ENCODE data around the gene TFDP2. TPM values are rescaled to one million over a fixed set of nuclear protein-coding genes. Genes with fewer than 3 reads are reported as not detected.
A peak's percentile ranks its signal among the peaks of the same experiment; 100 is the strongest.

Gene TFDP2
- total and polyA plus RNA-seq, 9 of the 15 experiments (the other 6 are each of a cell fraction or from before 2014, with no cell fraction given): 95.6 to 179 (median 126) TPM

- TF ChIP-seq, protein P1, sequence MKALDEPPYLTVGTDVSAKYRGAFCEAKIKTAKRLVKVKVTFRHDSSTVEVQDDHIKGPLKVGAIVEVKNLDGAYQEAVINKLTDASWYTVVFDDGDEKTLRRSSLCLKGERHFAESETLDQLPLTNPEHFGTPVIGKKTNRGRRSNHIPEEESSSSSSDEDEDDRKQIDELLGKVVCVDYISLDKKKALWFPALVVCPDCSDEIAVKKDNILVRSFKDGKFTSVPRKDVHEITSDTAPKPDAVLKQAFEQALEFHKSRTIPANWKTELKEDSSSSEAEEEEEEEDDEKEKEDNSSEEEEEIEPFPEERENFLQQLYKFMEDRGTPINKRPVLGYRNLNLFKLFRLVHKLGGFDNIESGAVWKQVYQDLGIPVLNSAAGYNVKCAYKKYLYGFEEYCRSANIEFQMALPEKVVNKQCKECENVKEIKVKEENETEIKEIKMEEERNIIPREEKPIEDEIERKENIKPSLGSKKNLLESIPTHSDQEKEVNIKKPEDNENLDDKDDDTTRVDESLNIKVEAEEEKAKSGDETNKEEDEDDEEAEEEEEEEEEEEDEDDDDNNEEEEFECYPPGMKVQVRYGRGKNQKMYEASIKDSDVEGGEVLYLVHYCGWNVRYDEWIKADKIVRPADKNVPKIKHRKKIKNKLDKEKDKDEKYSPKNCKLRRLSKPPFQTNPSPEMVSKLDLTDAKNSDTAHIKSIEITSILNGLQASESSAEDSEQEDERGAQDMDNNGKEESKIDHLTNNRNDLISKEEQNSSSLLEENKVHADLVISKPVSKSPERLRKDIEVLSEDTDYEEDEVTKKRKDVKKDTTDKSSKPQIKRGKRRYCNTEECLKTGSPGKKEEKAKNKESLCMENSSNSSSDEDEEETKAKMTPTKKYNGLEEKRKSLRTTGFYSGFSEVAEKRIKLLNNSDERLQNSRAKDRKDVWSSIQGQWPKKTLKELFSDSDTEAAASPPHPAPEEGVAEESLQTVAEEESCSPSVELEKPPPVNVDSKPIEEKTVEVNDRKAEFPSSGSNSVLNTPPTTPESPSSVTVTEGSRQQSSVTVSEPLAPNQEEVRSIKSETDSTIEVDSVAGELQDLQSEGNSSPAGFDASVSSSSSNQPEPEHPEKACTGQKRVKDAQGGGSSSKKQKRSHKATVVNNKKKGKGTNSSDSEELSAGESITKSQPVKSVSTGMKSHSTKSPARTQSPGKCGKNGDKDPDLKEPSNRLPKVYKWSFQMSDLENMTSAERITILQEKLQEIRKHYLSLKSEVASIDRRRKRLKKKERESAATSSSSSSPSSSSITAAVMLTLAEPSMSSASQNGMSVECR (CRISPR knock-in tag; IDR thresholded peaks at IDR 0.05): no peak
- TF ChIP-seq ZBTB7A (IDR thresholded peaks at IDR 0.05; ENCODE audit: borderline replicate concordance, control insufficient read depth, low read depth, low read length): no peak
- TF ChIP-seq CXXC5 (CRISPR knock-in tag; IDR thresholded peaks at IDR 0.05): peak; percentile 67
- no peak for TF ChIP-seq SUPT5H (IDR thresholded peaks at IDR 0.05)
- TF ChIP-seq HBP1 (CRISPR knock-in tag; IDR thresholded peaks at IDR 0.05): no peak
- TF ChIP-seq, protein P2, sequence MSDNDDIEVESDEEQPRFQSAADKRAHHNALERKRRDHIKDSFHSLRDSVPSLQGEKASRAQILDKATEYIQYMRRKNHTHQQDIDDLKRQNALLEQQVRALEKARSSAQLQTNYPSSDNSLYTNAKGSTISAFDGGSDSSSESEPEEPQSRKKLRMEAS (CRISPR knock-in tag; IDR thresholded peaks at IDR 0.05): no peak
- TF ChIP-seq, protein P3, sequence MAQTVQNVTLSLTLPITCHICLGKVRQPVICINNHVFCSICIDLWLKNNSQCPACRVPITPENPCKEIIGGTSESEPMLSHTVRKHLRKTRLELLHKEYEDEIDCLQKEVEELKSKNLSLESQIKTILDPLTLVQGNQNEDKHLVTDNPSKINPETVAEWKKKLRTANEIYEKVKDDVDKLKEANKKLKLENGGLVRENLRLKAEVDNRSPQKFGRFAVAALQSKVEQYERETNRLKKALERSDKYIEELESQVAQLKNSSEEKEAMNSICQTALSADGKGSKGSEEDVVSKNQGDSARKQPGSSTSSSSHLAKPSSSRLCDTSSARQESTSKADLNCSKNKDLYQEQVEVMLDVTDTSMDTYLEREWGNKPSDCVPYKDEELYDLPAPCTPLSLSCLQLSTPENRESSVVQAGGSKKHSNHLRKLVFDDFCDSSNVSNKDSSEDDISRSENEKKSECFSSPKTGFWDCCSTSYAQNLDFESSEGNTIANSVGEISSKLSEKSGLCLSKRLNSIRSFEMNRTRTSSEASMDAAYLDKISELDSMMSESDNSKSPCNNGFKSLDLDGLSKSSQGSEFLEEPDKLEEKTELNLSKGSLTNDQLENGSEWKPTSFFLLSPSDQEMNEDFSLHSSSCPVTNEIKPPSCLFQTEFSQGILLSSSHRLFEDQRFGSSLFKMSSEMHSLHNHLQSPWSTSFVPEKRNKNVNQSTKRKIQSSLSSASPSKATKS (CRISPR knock-in tag; IDR thresholded peaks at IDR 0.05): no peak
- no peak for TF ChIP-seq ZNF124 (CRISPR knock-in tag; IDR thresholded peaks at IDR 0.05)
- TF ChIP-seq FOXA3 (CRISPR knock-in tag; conservative IDR thresholded peaks at IDR 0.05 in 1 of 2, IDR thresholded peaks at IDR 0.05 in 1 of 2): peak in 1 of 2 experiments; percentile 35; a peak in 2 of 4 replicates
- TF ChIP-seq LARP7 (IDR thresholded peaks at IDR 0.05): no peak
- no peak for TF ChIP-seq RBBP5 (IDR thresholded peaks at IDR 0.05; ENCODE audit: borderline replicate concordance, insufficient read depth, low read length, poor library complexity, severe bottlenecking)
- TF ChIP-seq UBTF (IDR thresholded peaks at IDR 0.05; ENCODE audit: borderline replicate concordance in 1 of 2, low read depth in 2 of 2, low read length in 2 of 2): no peak
- TF ChIP-seq, protein P4, sequence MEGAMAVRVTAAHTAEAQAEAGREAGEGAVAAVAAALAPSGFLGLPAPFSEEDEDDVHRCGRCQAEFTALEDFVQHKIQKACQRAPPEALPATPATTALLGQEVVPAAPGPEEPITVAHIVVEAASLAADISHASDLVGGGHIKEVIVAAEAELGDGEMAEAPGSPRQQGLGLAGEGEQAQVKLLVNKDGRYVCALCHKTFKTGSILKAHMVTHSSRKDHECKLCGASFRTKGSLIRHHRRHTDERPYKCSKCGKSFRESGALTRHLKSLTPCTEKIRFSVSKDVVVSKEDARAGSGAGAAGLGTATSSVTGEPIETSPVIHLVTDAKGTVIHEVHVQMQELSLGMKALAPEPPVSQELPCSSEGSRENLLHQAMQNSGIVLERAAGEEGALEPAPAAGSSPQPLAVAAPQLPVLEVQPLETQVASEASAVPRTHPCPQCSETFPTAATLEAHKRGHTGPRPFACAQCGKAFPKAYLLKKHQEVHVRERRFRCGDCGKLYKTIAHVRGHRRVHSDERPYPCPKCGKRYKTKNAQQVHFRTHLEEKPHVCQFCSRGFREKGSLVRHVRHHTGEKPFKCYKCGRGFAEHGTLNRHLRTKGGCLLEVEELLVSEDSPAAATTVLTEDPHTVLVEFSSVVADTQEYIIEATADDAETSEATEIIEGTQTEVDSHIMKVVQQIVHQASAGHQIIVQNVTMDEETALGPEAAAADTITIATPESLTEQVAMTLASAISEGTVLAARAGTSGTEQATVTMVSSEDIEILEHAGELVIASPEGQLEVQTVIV (CRISPR knock-in tag; IDR thresholded peaks at IDR 0.05; ENCODE audit: borderline replicate concordance): no peak
- no peak for TF ChIP-seq EWSR1 (IDR thresholded peaks at IDR 0.05; ENCODE audit: borderline replicate concordance, low read depth, partially characterized antibody)
Observed at GRCh38 chr3:142022381-142022780, 127.0 kb downstream of the TFDP2 start (continued).

Measured in K562 (cell line).